ENCODE results near the gene MFAP4.
A peak's percentile ranks its signal among the peaks of the same experiment; 100 is the strongest.

Gene MFAP4

GRCh38 chr17:19365833-19366636 lies 21.0 kb downstream of the MFAP4 start:
- no peaks in the 10 kb centered on the region for H3K36me3 ChIP-seq

GRCh38 chr17:19365499-19365817 lies 21.5 kb downstream of the MFAP4 start:
- H3K4me3 ChIP-seq: no peak overlapping the region
- H3K4me2 ChIP-seq: no peak overlapping the region
- no peak overlapping the region for H3K27ac ChIP-seq
- no peak overlapping the region for H3K9ac ChIP-seq
- peaks cover under 1 to 39% (median 12%) of the 10 kb centered on the region in 11 experiments; a peak in 17 of 22 replicates for H4K20me1 ChIP-seq
- peaks cover 22 to 44% (median 34%) of the 10 kb centered on the region in 10 experiments for H3K4me1 ChIP-seq
- no peaks in the 10 kb centered on the region for H3K9me3 ChIP-seq (replicated peaks in 1 of 11)
- H3K36me3 ChIP-seq: no peaks in the 10 kb centered on the region
- peaks cover 0 to 77% (median 22%) of the 10 kb centered on the region in 11 experiments; a peak in 13 of 22 replicates for H3K27me3 ChIP-seq
- no peak for TF ChIP-seq Cebpa-rat (IDR thresholded peaks at IDR 0.05)

More at GRCh38 chr17:19365833-19366636, 21.0 kb downstream of the MFAP4 start:
- no peak overlapping the region for H3K4me2 ChIP-seq
- no peak overlapping the region for H3K9ac ChIP-seq
- peaks cover 6 to 41% (median 18%) of the 10 kb centered on the region in 11 experiments; a peak in 17 of 22 replicates for H4K20me1 ChIP-seq
- no peak for TF ChIP-seq Cebpa-rat (IDR thresholded peaks at IDR 0.05)
- H3K9me3 ChIP-seq (replicated peaks in 1 of 11): no peaks in the 10 kb centered on the region
- peaks cover 28 to 50% (median 40%) of the 10 kb centered on the region in 10 experiments for H3K4me1 ChIP-seq
- H3K4me3 ChIP-seq: no peak overlapping the region
- no peak overlapping the region for H3K27ac ChIP-seq
- peaks cover 0 to 75% (median 22%) of the 10 kb centered on the region in 11 experiments; a peak in 13 of 22 replicates for H3K27me3 ChIP-seq

DNA sequence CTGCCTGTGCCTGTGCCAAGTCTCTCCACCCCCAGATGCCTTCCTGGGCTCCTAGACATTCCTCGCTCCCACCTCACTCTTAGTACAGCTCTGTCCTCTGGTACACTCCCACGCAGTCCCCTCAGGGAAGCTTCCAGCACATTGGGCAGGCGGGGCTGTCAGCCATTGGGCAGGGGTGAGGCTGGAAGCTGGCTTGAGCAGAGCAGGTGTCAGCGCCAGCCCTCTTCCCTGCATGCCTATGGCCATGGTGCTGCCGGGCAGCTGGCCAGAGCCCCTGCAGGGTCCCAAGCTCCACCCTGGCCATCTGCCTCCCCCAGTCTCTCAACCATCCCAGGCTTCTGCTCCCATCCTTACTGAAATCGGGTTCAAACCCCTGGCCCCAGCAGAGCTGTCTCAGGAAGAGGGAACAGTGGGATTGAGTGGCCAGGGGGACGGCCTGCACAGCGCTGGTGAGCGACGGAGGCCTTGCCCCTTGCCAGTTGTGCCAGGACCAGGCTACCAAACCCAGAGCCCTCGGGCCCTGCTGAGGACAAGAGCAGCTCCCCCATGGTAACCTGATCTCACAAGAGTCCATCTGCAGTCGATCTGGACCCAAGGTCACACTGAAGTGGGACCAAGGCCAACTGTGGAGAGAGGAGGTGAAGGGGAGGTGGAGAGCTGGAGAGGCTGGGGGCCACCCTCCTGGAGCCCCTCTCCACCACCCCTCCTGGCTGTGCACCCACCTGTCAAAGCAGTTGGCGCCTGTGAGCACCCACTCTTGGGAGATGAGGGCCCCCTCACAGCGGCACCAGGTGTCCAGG lies 22.1 kb downstream of the MFAP4 start:
- Histone ChIP-seq H3K4me3 (no peak overlapping the region), H3K27ac (no peak overlapping the region), H3K4me2 (no peak overlapping the region)

DNA sequence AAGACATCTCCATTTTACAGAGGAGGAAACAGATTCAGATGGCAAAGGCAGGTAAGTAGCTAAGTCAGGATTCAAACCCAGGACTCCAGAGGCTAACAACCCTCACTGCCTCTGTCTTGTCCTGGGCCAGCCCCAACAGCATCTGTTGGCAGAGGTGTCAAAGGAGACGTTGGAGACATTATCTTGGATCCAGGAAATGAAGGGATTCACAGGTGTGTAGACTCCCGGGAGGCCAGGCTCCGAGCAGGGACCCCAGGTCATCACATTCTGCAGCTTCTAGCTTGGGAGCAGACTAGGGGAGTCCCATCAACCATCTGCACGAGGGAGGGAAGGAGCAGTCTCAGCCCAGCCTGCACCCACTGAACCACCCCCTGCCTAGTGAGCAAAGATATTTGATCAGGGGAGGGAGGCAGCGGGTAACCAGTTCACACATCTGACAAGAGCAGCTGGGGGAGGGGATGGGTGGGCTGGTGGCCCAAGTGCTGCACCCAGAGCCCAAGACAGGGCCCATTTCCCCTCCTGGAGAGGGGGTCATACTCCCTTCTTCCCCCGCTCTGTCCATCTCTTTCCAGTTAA lies 23.4 kb downstream of the MFAP4 start:
- peak overlapping the region in 1 of 11 experiments; percentile 73; a peak in 1 of 22 replicates for H3K9ac ChIP-seq

More for the DNA sequence above, 22.1 kb downstream of the MFAP4 start:
- peaks cover 16 to 39% (median 29%) of the 10 kb centered on the region in 10 experiments for H3K4me1 ChIP-seq
- peaks cover 0 to 39% (median 7%) of the 10 kb centered on the region in 11 experiments; a peak in 13 of 22 replicates for H4K20me1 ChIP-seq
- no peaks in the 10 kb centered on the region for H3K9me3 ChIP-seq (replicated peaks in 1 of 11)
- H3K36me3 ChIP-seq: no peaks in the 10 kb centered on the region
- no peak for TF ChIP-seq Cebpa-rat (IDR thresholded peaks at IDR 0.05)
- peaks cover 0 to 82% (median 22%) of the 10 kb centered on the region in 11 experiments; a peak in 13 of 22 replicates for H3K27me3 ChIP-seq
- H3K9ac ChIP-seq: no peak overlapping the region

GRCh38 chr17:19363114-19363438 lies 23.9 kb downstream of the MFAP4 start:
- Histone ChIP-seq H3K9me3 (replicated peaks in 1 of 11) (no peaks in the 10 kb centered on the region), H3K9ac (peak overlapping the region in 6 of 11 experiments; percentile 66 to 77 (median 74); a peak in 8 of 22 replicates), H3K27ac (no peak overlapping the region), H3K4me3 (peak overlapping the region in 9 of 10 experiments; percentile 51 to 77 (median 65); a peak in 17 of 20 replicates), H3K36me3 (no peaks in the 10 kb centered on the region), H3K27me3 (peaks cover 0 to 83% (median 22%) of the 10 kb centered on the region in 11 experiments; a peak in 13 of 22 replicates), H4K20me1 (peaks cover 0 to 48% (median under 1%) of the 10 kb centered on the region in 11 experiments; a peak in 8 of 22 replicates), H3K4me1 (peaks cover 6 to 21% (median 14%) of the 10 kb centered on the region in 10 experiments; a peak in 17 of 20 replicates), H3K4me2 (peak overlapping the region; percentile 86 to 98 (median 94); a peak in 21 of 22 replicates)
- TF ChIP-seq Cebpa-rat (IDR thresholded peaks at IDR 0.05): no peak

More for the DNA sequence above, 23.4 kb downstream of the MFAP4 start:
- Histone ChIP-seq H3K36me3 (no peaks in the 10 kb centered on the region), H4K20me1 (peaks cover 0 to 52% (median 3%) of the 10 kb centered on the region in 11 experiments; a peak in 9 of 22 replicates), H3K9me3 (replicated peaks in 1 of 11) (no peaks in the 10 kb centered on the region), H3K27ac (no peak overlapping the region), H3K4me1 (peaks cover 6 to 25% (median 17%) of the 10 kb centered on the region in 10 experiments; a peak in 17 of 20 replicates), H3K4me3 (no peak overlapping the region; a peak in 1 of 20 replicates), H3K4me2 (peak overlapping the region in 10 of 11 experiments; percentile 86 to 98 (median 94); a peak in 18 of 22 replicates), H3K27me3 (peaks cover 0 to 85% (median 22%) of the 10 kb centered on the region in 11 experiments; a peak in 13 of 22 replicates)
- TF ChIP-seq Cebpa-rat (IDR thresholded peaks at IDR 0.05): no peak

- H3K4me2 ChIP-seq: peak within 1 kb of the TSS; percentile 86 to 98 (median 94)
These were observed 24.5 kb downstream of the MFAP4 start, which contains the start of gene B9D1 for GRCh38 chr17:19362277-19363113. B9D1 (minus strand) TSS chr17:19362723; CDS start chr17:19362569, 154 bp downstream.

DNA sequence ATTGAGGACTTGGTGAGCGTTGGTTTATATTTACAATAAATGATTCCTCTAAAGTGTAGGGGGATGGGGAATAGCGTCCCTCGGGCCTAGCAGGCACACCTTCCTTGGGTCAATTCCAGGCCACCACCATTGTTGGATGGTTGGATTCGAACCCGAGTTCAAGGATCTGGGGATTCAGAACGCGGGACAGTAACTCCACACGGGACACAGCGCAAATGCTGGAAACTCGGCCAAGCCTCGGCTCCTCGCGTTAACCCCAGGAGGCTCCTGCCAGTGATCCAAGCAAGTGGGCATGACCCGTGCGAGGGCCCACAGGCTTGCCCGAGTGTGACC lies 25.1 kb downstream of the MFAP4 start:
- peak overlapping the region in 6 of 11 experiments; percentile 36 to 66 (median 58); a peak in 8 of 22 replicates for H3K27ac ChIP-seq
- peaks cover 5 to 18% (median 11%) of the 10 kb centered on the region in 10 experiments; a peak in 15 of 20 replicates for H3K4me1 ChIP-seq
- peak overlapping the region; percentile 86 to 98 (median 94) for H3K4me2 ChIP-seq
- H3K9me3 ChIP-seq (replicated peaks in 1 of 11): no peaks in the 10 kb centered on the region
- no peak for TF ChIP-seq Cebpa-rat (IDR thresholded peaks at IDR 0.05)
- H3K9ac ChIP-seq: peak overlapping the region; percentile 52 to 77 (median 69); a peak in 20 of 22 replicates
- H3K36me3 ChIP-seq: no peaks in the 10 kb centered on the region
- peak overlapping the region; percentile 51 to 77 (median 65) for H3K4me3 ChIP-seq
- peaks cover 0 to 76% (median 22%) of the 10 kb centered on the region in 11 experiments; a peak in 13 of 22 replicates for H3K27me3 ChIP-seq
- H4K20me1 ChIP-seq: peaks cover 0 to 42% (median 3%) of the 10 kb centered on the region in 11 experiments; a peak in 7 of 22 replicates

More at GRCh38 chr17:19362277-19363113, 24.5 kb downstream of the MFAP4 start, which contains the start of gene B9D1:
- Histone ChIP-seq H3K27ac (peak within 1 kb of the TSS in 10 of 11 experiments; percentile 14 to 66 (median 46); a peak in 14 of 22 replicates), H3K36me3 (no peaks in the 10 kb centered on the region), H3K9me3 (replicated peaks in 1 of 11) (no peaks in the 10 kb centered on the region), H3K27me3 (peaks cover 0 to 77% (median 22%) of the 10 kb centered on the region in 11 experiments; a peak in 13 of 22 replicates), H3K4me1 (peaks cover 5 to 18% (median 11%) of the 10 kb centered on the region in 10 experiments; a peak in 15 of 20 replicates), H3K4me3 (peak within 1 kb of the TSS; percentile 51 to 77 (median 65)), H3K9ac (peak within 1 kb of the TSS; percentile 52 to 77 (median 69); a peak in 21 of 22 replicates), H4K20me1 (peaks cover 0 to 42% (median 3%) of the 10 kb centered on the region in 11 experiments; a peak in 8 of 22 replicates)
- no peak for TF ChIP-seq Cebpa-rat (IDR thresholded peaks at IDR 0.05)

Measured in BLaER1 treated with 17β-estradiol and CSF1 and Interleukin-3, amounts not matched to agents 10 nM and 100 nM (cell line).